HEK293 (cell line): Measurements from ENCODE around the gene GTF2IRD1.

ENCODE experiments used
- CTCF ChIA-PET: fragments of 350-600 bp; formaldehyde crosslinking; extraction: SDS; loops from one replicate; lab custom pipeline; 2021; ENCODE audit warnings: antibody characterized with exemption; lab: Yijun Ruan, JAX
- POLR2A ChIA-PET: fragments of 300-600 bp; formaldehyde crosslinking; extraction: SDS; loops from one replicate; lab custom pipeline; 2020; ENCODE audit warnings: antibody characterized with exemption, inconsistent platforms; lab: Yijun Ruan, JAX
- H3K27ac ChIP-seq: fragments of 200-500 bp; sonication (Bioruptor generic); 2 replicates; pipeline ENCODE4 v1.5.1; 2014; ENCODE audit warnings: low read depth, low read length, control low read depth, inconsistent platforms; ENCODE audit errors: extremely low read depth
- H3K36me3 ChIP-seq, 2 experiments: fragments of 200-500 bp in 1 of 2; sonication (Bioruptor generic) in 1 of 2; 1 replicate in 1 of 2; 2 replicates in 1 of 2; pipeline ENCODE4 v1.5.1; 2014 to 2017; ENCODE audit warnings: inconsistent platforms in 2 of 2, low read length in 2 of 2; ENCODE audit not compliant: control insufficient read depth in 2 of 2, insufficient read depth in 1 of 2
- H3K4me1 ChIP-seq: fragments of 200-500 bp; sonication (Bioruptor generic); 2 replicates; pipeline ENCODE4 v1.5.1; 2014; ENCODE audit warnings: mild to moderate bottlenecking, low read length, inconsistent platforms; ENCODE audit not compliant: control insufficient read depth, insufficient read depth
- H3K4me3 ChIP-seq: 2 replicates; pipeline ENCODE4 v1.5.1; 2011; ENCODE audit warnings: low read depth, mild to moderate bottlenecking, control low read depth, low read length, moderate library complexity
- H3K9me3 ChIP-seq: fragments of 200-500 bp; sonication (Bioruptor generic); 2 replicates; pipeline ENCODE4 v1.5.1; 2014; ENCODE audit warnings: low read depth, low read length, inconsistent platforms; ENCODE audit not compliant: control insufficient read depth, insufficient read depth
- ATF2 ChIP-seq: fragments of 450-650 bp; formaldehyde crosslinking; IDR thresholded peaks from 2 replicates; pipeline ENCODE4 v1.5.1; 2016; ENCODE audit warnings: missing biosample characterization, missing genetic modification characterization, low read depth
- HOXD13 ChIP-seq: sonication (generic); formaldehyde crosslinking; IDR thresholded peaks from 2 replicates; pipeline ENCODE4 v1.8.0; 2022; ENCODE audit warnings: missing genetic modification reagents, borderline replicate concordance
- KLF9 ChIP-seq: fragments of 450-650 bp; formaldehyde crosslinking; IDR thresholded peaks from 2 replicates; pipeline ENCODE4 v1.5.1; 2016; ENCODE audit warnings: missing biosample characterization, missing genetic modification characterization, low read depth
- OSR2 ChIP-seq: fragments of 450-650 bp; formaldehyde crosslinking; IDR thresholded peaks from 2 replicates; pipeline ENCODE4 v1.5.1; 2016; ENCODE audit warnings: missing biosample characterization, missing genetic modification characterization
- PBX3 ChIP-seq: sonication (generic); formaldehyde crosslinking; IDR thresholded peaks from 2 replicates; pipeline ENCODE4 v1.8.1; 2022; ENCODE audit warnings: mild to moderate bottlenecking, moderate library complexity, missing genetic modification reagents
- REST ChIP-seq: fragments of 450-650 bp; formaldehyde crosslinking; IDR thresholded peaks from 2 replicates; pipeline ENCODE4 v1.5.1; 2016; ENCODE audit warnings: missing biosample characterization, missing genetic modification characterization
- ZBTB1 ChIP-seq: fragments of 450-650 bp; formaldehyde crosslinking; IDR thresholded peaks from 2 replicates; pipeline ENCODE4 v1.5.1; 2016; ENCODE audit warnings: missing biosample characterization, missing genetic modification characterization
- ZBTB48 ChIP-seq: fragments of 450-650 bp; formaldehyde crosslinking; IDR thresholded peaks from 2 replicates; pipeline ENCODE4 v1.5.1; 2016; ENCODE audit warnings: missing biosample characterization, missing genetic modification characterization
- ZFP69B ChIP-seq: fragments of 450-650 bp; formaldehyde crosslinking; IDR thresholded peaks from 2 replicates; pipeline ENCODE4 v1.5.1; 2016; ENCODE audit warnings: missing biosample characterization, missing genetic modification characterization
- ZNF133 ChIP-seq: fragments of 450-650 bp; formaldehyde crosslinking; IDR thresholded peaks from 2 replicates; pipeline ENCODE4 v1.5.1; 2016; ENCODE audit warnings: missing biosample characterization, missing genetic modification characterization
- ZNF544 ChIP-seq: fragments of 450-650 bp; formaldehyde crosslinking; IDR thresholded peaks from 2 replicates; pipeline ENCODE4 v1.5.0; 2017; ENCODE audit warnings: missing biosample characterization, missing genetic modification characterization
- ZNF623 ChIP-seq: fragments of 450-650 bp; formaldehyde crosslinking; IDR thresholded peaks from 2 replicates; pipeline ENCODE4 v1.5.1; 2016; ENCODE audit warnings: missing biosample characterization, missing genetic modification characterization
- ZNF664 ChIP-seq: fragments of 450-650 bp; formaldehyde crosslinking; IDR thresholded peaks from 2 replicates; pipeline ENCODE4 v1.5.1; 2016; ENCODE audit warnings: missing biosample characterization, missing genetic modification characterization
- ZNF777 ChIP-seq: fragments of 450-650 bp; formaldehyde crosslinking; IDR thresholded peaks from 2 replicates; pipeline ENCODE4 v1.5.1; 2017; ENCODE audit warnings: missing biosample characterization, missing genetic modification characterization, borderline replicate concordance
- ZNF791 ChIP-seq: fragments of 450-650 bp; formaldehyde crosslinking; IDR thresholded peaks from 2 replicates; pipeline ENCODE4 v1.5.1; 2016; ENCODE audit warnings: missing biosample characterization, missing genetic modification characterization

GTF2IRD1 gene

GRCh38 chr7:74572301-74572979 is 118.7 kb downstream of the GTF2IRD1 start:
- Histone ChIP-seq H3K4me3 (no peak overlapping the region), H3K4me1 (no peaks in the 10 kb centered on the region), H3K27ac (no peak overlapping the region), H3K9me3 (no peaks in the 10 kb centered on the region), H3K36me3 (peaks cover 0 to 4% of the 10 kb centered on the region in 2 experiments; a peak in 1 of 3 replicates)
- TF ChIP-seq ZNF623 (no peak), ATF2 (tag by site-specific recombination) (no peak), HOXD13 (CRISPR knock-in tag) (no peak), ZNF777 (tag by site-specific recombination) (no peak), ZFP69B (no peak)
- ChIA-PET POLR2A (no interaction called here), CTCF (no interaction called here)

GRCh38 chr7:74573512-74573911 is 119.8 kb downstream of the GTF2IRD1 start:
- H3K4me1 ChIP-seq: no peaks in the 10 kb centered on the region
- H3K36me3 ChIP-seq: peaks cover 0 to 4% of the 10 kb centered on the region in 2 experiments; a peak in 1 of 3 replicates
- no peak overlapping the region for H3K4me3 ChIP-seq
- H3K9me3 ChIP-seq: no peaks in the 10 kb centered on the region
- ChIA-PET CTCF (no interaction called here), POLR2A (no interaction called here)
- no peak overlapping the region for H3K27ac ChIP-seq
- TF ChIP-seq ZNF791 (no peak), HOXD13 (CRISPR knock-in tag) (no peak), ZBTB48 (no peak), OSR2 (no peak), PBX3 (CRISPR knock-in tag) (no peak), ZNF133 (tag by site-specific recombination) (no peak), KLF9 (tag by site-specific recombination) (no peak), ZNF544 (tag by site-specific recombination) (no peak), ZNF664 (tag by site-specific recombination) (no peak), ZBTB1 (tag by site-specific recombination) (no peak), REST (tag by site-specific recombination) (no peak)
